Coronary artery (tissue), 2 donors: ENCODE results near the gene CD14.
A peak's percentile ranks its signal among the peaks of the same experiment; 100 is the strongest.
"Not testable (repeated sequence)": the region's sequence is repeated elsewhere in the genome, so short reads cannot be mapped to it uniquely, and the experiment has no call there.

ENCODE experiments used
- DNase-seq: peaks from one replicate; pipeline ENCODE4 v3.0.0-alpha.2; 2017; ENCODE audit warnings: low spot score
- H3K27ac ChIP-seq, 2 donors: fragments of 200-600 bp; sonication (generic); one replicate each; pipeline ENCODE4 v1.5.1; 2016 to 2019
- H3K4me3 ChIP-seq: fragments of 200-600 bp; sonication (generic); 2 replicates; pipeline ENCODE4 v1.5.1; 2016; ENCODE audit warnings: mild to moderate bottlenecking, moderate library complexity
- TF ChIP-seq, protein P1 (sequence below): fragments of 200-600 bp; sonication (generic); IDR thresholded peaks from one replicate; pipeline ENCODE4 v1.5.1; 2019; ENCODE audit warnings: antibody characterized with exemption

Gene CD14

GRCh38 chr5:140605879-140606278 is 27.1 kb downstream of the CD14 start:
- no peak for DNase-seq
- Histone ChIP-seq H3K27ac (no peak overlapping the region), H3K4me3 (no peak overlapping the region)
- TF ChIP-seq, protein P1, sequence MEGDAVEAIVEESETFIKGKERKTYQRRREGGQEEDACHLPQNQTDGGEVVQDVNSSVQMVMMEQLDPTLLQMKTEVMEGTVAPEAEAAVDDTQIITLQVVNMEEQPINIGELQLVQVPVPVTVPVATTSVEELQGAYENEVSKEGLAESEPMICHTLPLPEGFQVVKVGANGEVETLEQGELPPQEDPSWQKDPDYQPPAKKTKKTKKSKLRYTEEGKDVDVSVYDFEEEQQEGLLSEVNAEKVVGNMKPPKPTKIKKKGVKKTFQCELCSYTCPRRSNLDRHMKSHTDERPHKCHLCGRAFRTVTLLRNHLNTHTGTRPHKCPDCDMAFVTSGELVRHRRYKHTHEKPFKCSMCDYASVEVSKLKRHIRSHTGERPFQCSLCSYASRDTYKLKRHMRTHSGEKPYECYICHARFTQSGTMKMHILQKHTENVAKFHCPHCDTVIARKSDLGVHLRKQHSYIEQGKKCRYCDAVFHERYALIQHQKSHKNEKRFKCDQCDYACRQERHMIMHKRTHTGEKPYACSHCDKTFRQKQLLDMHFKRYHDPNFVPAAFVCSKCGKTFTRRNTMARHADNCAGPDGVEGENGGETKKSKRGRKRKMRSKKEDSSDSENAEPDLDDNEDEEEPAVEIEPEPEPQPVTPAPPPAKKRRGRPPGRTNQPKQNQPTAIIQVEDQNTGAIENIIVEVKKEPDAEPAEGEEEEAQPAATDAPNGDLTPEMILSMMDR = no peak

DNA sequence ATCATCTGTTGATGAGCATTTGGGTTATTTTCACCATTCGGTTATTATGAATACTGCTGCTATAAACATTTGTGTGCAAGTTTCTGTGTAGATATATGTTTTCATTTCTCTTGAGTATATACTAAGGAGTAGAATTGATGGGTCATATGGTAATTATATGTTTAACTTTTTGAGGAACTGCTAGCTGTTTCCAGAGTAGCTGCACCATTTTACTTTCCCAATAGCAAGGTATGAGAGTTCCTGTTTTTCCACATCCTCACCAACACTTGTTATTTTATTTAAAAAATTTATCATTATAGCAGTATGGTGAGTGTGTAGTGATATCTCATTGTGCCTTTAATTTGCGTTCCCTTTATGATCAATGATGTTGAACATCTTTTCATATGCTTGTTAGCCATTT is 29.2 kb downstream of the CD14 start:
- H3K27ac ChIP-seq = peak overlapping the region in 1 of 2 donors; percentile 45
- TF ChIP-seq, protein P1 = no peak
- no peak overlapping the region for H3K4me3 ChIP-seq
- no peak for DNase-seq

GRCh38 chr5:140603446-140603698 is 29.6 kb downstream of the CD14 start:
- not testable (repeated sequence) for DNase-seq, H3K4me3 ChIP-seq
- peak overlapping the region in 1 of 2 donors; percentile 45 for H3K27ac ChIP-seq

GRCh38 chr5:140602147-140602546 is 30.8 kb downstream of the CD14 start:
- peak overlapping the region in 1 of 2 donors; percentile 69 for H3K27ac ChIP-seq
- no peak overlapping the region for H3K4me3 ChIP-seq
- DNase-seq = no peak
- TF ChIP-seq, protein P1 = no peak

- no peak overlapping the region for H3K27ac ChIP-seq
- no peak overlapping the region for H3K4me3 ChIP-seq
- TF ChIP-seq, protein P1 = no peak
- no peak for DNase-seq
Observed at GRCh38 chr5:140600096-140600495, 32.9 kb downstream of the CD14 start.

GRCh38 chr5:140598836-140599235 is 34.1 kb downstream of the CD14 start:
- TF ChIP-seq, protein P1 = no peak
- H3K27ac ChIP-seq = peak overlapping the region in 1 of 2 donors; percentile 7
- H3K4me3 ChIP-seq = no peak overlapping the region
- DNase-seq = no peak

DNA sequence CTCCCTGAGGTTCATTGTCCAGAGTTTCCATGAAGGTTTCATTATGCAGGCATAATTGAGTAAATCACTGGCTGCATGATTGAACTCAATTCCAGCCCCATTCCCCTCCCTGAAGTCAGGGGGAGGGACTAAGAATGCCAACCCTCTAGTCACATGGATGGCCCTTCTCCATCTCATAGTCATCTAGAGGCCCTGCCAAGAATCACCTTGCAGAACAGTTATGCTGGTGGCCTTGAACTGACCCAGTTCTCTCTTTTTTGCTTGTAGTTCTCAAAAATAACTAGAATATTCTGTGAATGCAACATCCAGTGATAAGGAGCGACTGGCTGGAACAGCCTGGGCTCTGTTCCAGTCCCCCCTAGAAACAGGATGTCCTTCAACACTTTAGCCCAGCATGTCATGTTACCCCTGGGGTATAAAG is 36.6 kb downstream of the CD14 start:
- peak overlapping the region in 1 of 2 donors; percentile 65 for H3K27ac ChIP-seq
- TF ChIP-seq, protein P1 = no peak
- H3K4me3 ChIP-seq = no peak overlapping the region
- DNase-seq = no peak
